ENCODE data around the gene KRT84.

GRCh38 chr12:52350786-52351185, 34.7 kb downstream of the KRT84 start:
- TF ChIP-seq CTCF (conservative IDR thresholded peaks at IDR 0.05 in 1 of 2, IDR thresholded peaks at IDR 0.05 in 1 of 2; ENCODE audit: extremely low read depth in 1 of 2, insufficient read depth in 1 of 2, low read depth in 1 of 2, low read length in 2 of 2) = no peak
- no peak for TF ChIP-seq EZH2 (IDR thresholded peaks at IDR 0.05; ENCODE audit: borderline replicate concordance, low read length)
